Activated CD8-positive, alpha-beta T cell treated with anti-CD3 and anti-CD28 coated beads, Interleukin-2, amount 10 ng/mL, durations not matched to agents 7 days and 5 days (primary cell): ENCODE data around the gene MTA2. TPM values are rescaled to one million over a fixed set of nuclear protein-coding genes. Genes with fewer than 3 reads are reported as not detected.
"Not testable (repeated sequence)": the region's sequence is repeated elsewhere in the genome, so short reads cannot be mapped to it uniquely, and the experiment has no call there.

Source experiments
- ATAC-seq: fragments of 150-1000 bp; cut with Tn5 transposase; one replicate; pipeline ENCODE4 v1.10.0; 2021; ENCODE audit warnings: moderate library complexity
- CTCF ChIA-PET: fragments of 350-600 bp; sonication (Branson Sonifier 250); formaldehyde crosslinking; loops from one replicate; lab custom pipeline; 2021; ENCODE audit warnings: antibody characterized with exemption; lab: Charles Lee
- POLR2A ChIA-PET: fragments of 350-600 bp; sonication (Branson Sonifier 250); formaldehyde crosslinking; loops from one replicate; lab custom pipeline; 2021; ENCODE audit warnings: antibody characterized with exemption; lab: Charles Lee
- DNase-seq: peaks from one replicate; pipeline ENCODE4 v3.0.0-alpha.2; 2020
- H3K27ac Mint-ChIP-seq: one replicate; pipeline ENCODE4 v1.8.0; 2021; ENCODE audit warnings: mild to moderate bottlenecking, mixed read lengths
- H3K27me3 Mint-ChIP-seq: one replicate; pipeline ENCODE4 v1.8.0; 2021; ENCODE audit warnings: low read depth, mixed read lengths
- H3K36me3 Mint-ChIP-seq: one replicate; pipeline ENCODE4 v1.8.0; 2021; ENCODE audit warnings: low read depth, mixed read lengths
- H3K4me1 Mint-ChIP-seq: one replicate; pipeline ENCODE4 v1.8.0; 2021; ENCODE audit warnings: low read depth, mixed read lengths
- H3K4me3 Mint-ChIP-seq: one replicate; pipeline ENCODE4 v1.8.0; 2021; ENCODE audit warnings: mild to moderate bottlenecking, mixed read lengths
- H3K9me3 Mint-ChIP-seq: one replicate; pipeline ENCODE4 v1.8.0; 2022; ENCODE audit warnings: mixed read lengths; ENCODE audit not compliant: insufficient read depth
- total RNA-seq, 2 experiments: library from RNA; stranded (reverse); gene quantifications; one replicate each; pipeline ENCODE4 v1.2.3, GENCODE V29; 2021

The MTA2 gene
- total RNA-seq, 2 experiments from 2014 or later: 249 to 273 TPM

GRCh38 chr11:62644220-62644619, 42.6 kb upstream of the MTA2 start:
- peak overlapping the region; percentile 34 for H3K27ac Mint-ChIP-seq
- H3K36me3 Mint-ChIP-seq: peaks cover 52% of the 10 kb centered on the region
- H3K27me3 Mint-ChIP-seq: no peaks in the 10 kb centered on the region
- H3K4me3 Mint-ChIP-seq: peak overlapping the region; percentile 45
- ChIA-PET CTCF (interaction anchor here (0.6 to 1.2 kb wide), 4 partner anchors 9 to 188 kb away, joined by 3 to 4 read pairs (median 3); partner anchors contain the start of genes INTS5 and STX5), POLR2A (interaction anchor here (0.6 to 8.9 kb wide), 7 partner anchors 10 to 89 kb away, joined by 3 to 76 read pairs (median 4); partner anchors contain the start of genes C11orf98, CSKMT and TUT1)
- ATAC-seq: no peak
- H3K9me3 Mint-ChIP-seq: no peaks in the 10 kb centered on the region
- no peak for DNase-seq
- peaks cover 44% of the 10 kb centered on the region for H3K4me1 Mint-ChIP-seq

DNA sequence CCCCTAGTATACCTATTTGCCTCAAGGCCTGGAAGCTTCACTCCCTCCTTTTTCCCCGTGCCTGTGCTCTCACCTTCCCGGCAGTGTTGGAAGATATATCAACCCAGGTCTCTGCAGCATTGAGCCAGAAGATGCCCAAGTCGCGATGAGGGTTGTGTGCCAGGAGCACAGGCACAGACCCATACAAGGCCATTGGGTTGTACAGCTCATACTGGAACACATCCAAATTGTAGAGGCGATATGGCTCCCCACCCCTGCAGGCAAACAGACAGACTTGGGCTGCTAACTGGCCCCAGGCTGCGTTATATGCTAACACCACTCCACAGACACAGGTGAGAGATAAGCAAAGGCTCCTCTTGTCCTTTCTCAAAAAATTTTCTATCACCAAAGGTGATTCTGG, 30.8 kb upstream of the MTA2 start:
- Mint-ChIP-seq H3K27me3 (no peaks in the 10 kb centered on the region), H3K27ac (peak overlapping the region; percentile 13), H3K4me3 (no peak overlapping the region), H3K9me3 (no peaks in the 10 kb centered on the region), H3K4me1 (peaks cover 19% of the 10 kb centered on the region), H3K36me3 (peaks cover 83% of the 10 kb centered on the region)
- ChIA-PET POLR2A (no interaction called here), CTCF (no interaction called here)
- ATAC-seq (no peak), DNase-seq (no peak)

DNA sequence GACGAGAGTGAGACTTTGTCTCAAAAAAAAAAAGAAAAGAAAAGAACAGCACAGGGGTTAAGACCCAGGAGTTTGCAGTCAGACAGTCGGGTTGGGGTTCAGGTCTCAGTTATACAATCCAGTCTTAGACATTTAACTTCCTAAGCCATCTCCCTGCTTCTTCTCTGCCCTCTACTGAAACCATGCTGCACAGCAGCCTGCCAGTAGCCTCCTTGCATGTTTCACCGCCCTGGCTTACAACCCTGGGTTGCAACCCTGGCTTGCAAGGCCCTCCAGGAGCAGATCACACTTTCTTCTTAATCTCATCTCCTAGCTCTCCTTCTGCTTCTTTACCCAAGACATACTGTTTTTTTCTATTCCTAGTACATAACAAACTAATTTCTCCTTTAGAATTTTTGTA, 26.0 kb upstream of the MTA2 start:
- Mint-ChIP-seq H3K27ac (no peak overlapping the region), H3K36me3 (peaks cover 70% of the 10 kb centered on the region)

DNA sequence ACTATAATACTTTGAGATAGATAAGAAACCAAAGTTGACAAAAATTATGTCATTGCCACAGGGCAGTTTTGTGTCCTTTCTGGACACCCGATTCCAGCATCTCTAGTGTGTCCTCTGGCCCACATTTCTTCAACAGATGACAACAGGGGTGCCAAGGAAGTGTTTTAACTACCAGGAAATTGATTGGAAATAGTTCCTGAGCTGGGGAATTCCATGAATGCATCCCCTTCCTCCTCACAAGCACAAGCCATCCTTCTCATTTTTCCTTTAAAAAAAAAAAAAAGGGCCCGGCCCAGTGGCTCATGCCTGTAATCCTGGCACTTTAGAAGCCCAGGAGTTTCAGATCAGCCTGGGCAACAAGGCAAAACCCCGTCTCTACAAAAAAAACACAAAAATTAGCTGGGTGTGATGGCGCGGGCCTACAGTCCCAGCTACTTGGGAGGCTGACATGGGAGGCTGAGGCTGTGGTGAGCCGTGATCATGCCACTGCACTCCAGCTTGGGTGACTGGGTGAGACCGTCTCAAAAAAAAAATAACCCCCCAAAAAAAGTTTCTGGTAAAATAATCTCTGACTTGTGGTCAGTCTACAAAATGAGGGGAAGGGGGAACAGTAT, 20.9 kb upstream of the MTA2 start:
- DNase-seq: no peak

More for the DNA sequence above, 26.0 kb upstream of the MTA2 start:
- Mint-ChIP-seq H3K4me3 (no peak overlapping the region), H3K27me3 (no peaks in the 10 kb centered on the region), H3K4me1 (peaks cover 2% of the 10 kb centered on the region), H3K9me3 (no peaks in the 10 kb centered on the region)
- ChIA-PET POLR2A (interaction anchor here (1.0 kb wide), 1 partner anchor 37 kb away, joined by 3 read pairs; the partner anchor contains the start of genes C11orf98 and CSKMT), CTCF (interaction anchor here (1.5 to 1.8 kb wide), 3 partner anchors 16 to 67 kb away, joined by 3 to 4 read pairs (median 3); partner anchors contain the start of gene EML3)
- ATAC-seq: peak; percentile 24
- DNase-seq: no peak

DNA sequence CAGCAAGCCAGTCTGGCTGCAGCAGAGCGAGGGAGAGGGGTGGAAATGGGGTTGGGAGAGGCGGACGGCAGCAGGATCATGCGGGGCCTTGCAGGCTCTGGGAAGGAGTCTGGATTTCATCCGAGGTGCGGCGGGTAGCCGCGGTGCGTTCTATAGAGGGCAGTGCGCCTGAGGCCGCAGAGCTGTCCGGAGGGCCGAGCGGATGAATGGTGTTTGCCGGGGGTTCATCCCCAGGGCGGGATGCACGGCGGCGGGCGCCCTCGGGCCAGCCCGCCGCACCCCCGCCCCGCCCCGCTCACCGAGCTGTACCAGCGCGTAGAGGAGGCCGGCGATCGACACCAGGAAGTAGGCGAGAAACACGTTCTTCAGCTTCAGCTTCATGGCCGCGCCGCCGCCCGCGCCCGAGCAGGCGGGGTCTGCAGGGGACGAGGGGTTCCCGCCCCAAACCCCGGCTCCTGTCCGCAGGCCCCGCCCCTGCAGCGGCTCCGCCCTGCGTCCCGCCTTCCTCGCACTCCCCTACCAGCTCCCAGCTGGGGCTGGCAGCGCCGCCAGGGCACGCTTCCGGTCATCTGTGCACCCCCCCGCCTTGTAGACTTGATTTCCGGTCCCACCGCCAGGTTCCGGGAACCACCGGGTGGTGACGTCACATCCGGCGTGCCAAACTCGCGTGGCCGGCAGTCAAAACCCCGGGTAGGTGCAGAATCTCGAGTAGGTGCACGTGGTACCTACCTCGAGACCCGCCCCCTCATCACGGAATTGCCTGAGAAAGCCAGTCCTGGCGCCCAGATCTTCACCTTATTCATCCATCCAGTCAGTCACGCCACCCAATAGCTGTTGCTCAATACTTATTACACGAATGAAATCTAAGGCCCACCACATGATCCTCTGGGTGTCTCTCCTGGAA, 20.2 kb upstream of the MTA2 start, which contains the start of gene B3GAT3:
Gene B3GAT3 (minus strand): TSS at position 420 of the 904 bp plus-strand sequence. CDS start 39 bp downstream, at position 381.
- ChIA-PET CTCF (interaction anchor here (1.0 to 3.4 kb wide), 12 partner anchors 10 to 240 kb away, joined by 3 to 18 read pairs (median 4); partner anchors contain the start of genes EML3, MTA2 and TUT1), POLR2A (interaction anchor here (0.8 to 3.6 kb wide), 21 partner anchors 9 to 234 kb away, joined by 3 to 29 read pairs (median 5); partner anchors contain the start of genes C11orf98, CSKMT, EEF1G and EML3)
- Mint-ChIP-seq H3K4me3 (peak within 1 kb of the TSS; percentile 86), H3K27me3 (no peaks in the 10 kb centered on the region), H3K4me1 (peaks cover 29% of the 10 kb centered on the region), H3K36me3 (peaks cover 44% of the 10 kb centered on the region), H3K27ac (peak within 1 kb of the TSS; percentile 97), H3K9me3 (no peaks in the 10 kb centered on the region)
- ATAC-seq: peak; percentile 90
- peak; percentile 98 for DNase-seq

More for the DNA sequence above, 20.9 kb upstream of the MTA2 start:
- peak overlapping the region; percentile 86 for H3K4me3 Mint-ChIP-seq
- ATAC-seq: no peak
- peaks cover 48% of the 10 kb centered on the region for H3K36me3 Mint-ChIP-seq
- POLR2A ChIA-PET: interaction anchor here (0.6 to 3.6 kb wide), 14 partner anchors 9 to 233 kb away, joined by 3 to 29 read pairs (median 9); partner anchors contain the start of genes C11orf98, CSKMT, EML3 and GANAB
- H3K27ac Mint-ChIP-seq: peak overlapping the region; percentile 92
- peaks cover 29% of the 10 kb centered on the region for H3K4me1 Mint-ChIP-seq
- H3K9me3 Mint-ChIP-seq: no peaks in the 10 kb centered on the region
- CTCF ChIA-PET: interaction anchor here (1.0 to 3.4 kb wide), 8 partner anchors 11 to 62 kb away, joined by 3 to 18 read pairs (median 3); partner anchors contain the start of genes C11orf98, CSKMT, EML3 and TUT1
- no peaks in the 10 kb centered on the region for H3K27me3 Mint-ChIP-seq

- DNase-seq (no peak), ATAC-seq (no peak)
- peak overlapping the region; percentile 86 for H3K4me3 Mint-ChIP-seq
- H3K9me3 Mint-ChIP-seq: no peaks in the 10 kb centered on the region
- H3K4me1 Mint-ChIP-seq: peaks cover 34% of the 10 kb centered on the region
- POLR2A ChIA-PET: interaction anchor here (0.8 to 3.6 kb wide), 19 partner anchors 9 to 235 kb away, joined by 3 to 29 read pairs (median 6); partner anchors contain the start of genes C11orf98, CSKMT, EEF1G and EML3
- CTCF ChIA-PET: interaction anchor here (0.7 to 3.4 kb wide), 13 partner anchors 10 to 240 kb away, joined by 3 to 18 read pairs (median 4); partner anchors contain the start of genes C11orf98, CSKMT, EML3 and MTA2
- H3K27ac Mint-ChIP-seq: peak overlapping the region; percentile 97
- no peaks in the 10 kb centered on the region for H3K27me3 Mint-ChIP-seq
- H3K36me3 Mint-ChIP-seq: peaks cover 43% of the 10 kb centered on the region
Observed at GRCh38 chr11:62621027-62621566, 19.4 kb upstream of the MTA2 start.

DNA sequence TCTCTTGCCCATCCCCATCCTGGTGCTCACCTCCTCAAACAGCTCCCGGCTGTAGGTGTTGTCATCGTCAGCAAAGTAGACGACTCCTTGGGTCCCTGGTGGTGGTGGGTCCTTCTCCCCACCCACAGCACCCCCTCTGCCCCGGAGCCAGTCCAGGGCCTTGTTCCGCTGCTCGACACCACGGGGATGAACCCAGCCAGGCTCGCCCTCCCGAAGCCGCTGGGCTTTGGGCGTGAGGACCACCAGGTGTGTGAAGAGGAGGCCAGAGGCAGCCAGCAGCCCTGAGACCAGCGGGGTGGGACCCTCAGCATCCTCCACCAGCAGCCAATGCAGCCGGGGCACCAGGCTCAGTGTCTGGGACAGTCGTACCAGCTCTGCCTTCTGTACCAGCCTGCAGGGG, 15.3 kb upstream of the MTA2 start:
- not testable (repeated sequence) for H3K9me3 Mint-ChIP-seq, ATAC-seq, H3K27me3 Mint-ChIP-seq, H3K4me3 Mint-ChIP-seq, H3K27ac Mint-ChIP-seq, DNase-seq
- H3K4me1 Mint-ChIP-seq: peaks cover 43% of the 10 kb centered on the region
- ChIA-PET POLR2A (interaction anchor here (0.9 to 1.1 kb wide), 2 partner anchors 25 to 89 kb away, joined by 3 read pairs; no protein-coding TSS in a partner anchor), CTCF (interaction anchor here (0.9 kb wide), 1 partner anchor 25 kb away, joined by 3 read pairs; the partner anchor contains the start of gene TUT1)
- H3K36me3 Mint-ChIP-seq: peaks cover 30% of the 10 kb centered on the region

DNA sequence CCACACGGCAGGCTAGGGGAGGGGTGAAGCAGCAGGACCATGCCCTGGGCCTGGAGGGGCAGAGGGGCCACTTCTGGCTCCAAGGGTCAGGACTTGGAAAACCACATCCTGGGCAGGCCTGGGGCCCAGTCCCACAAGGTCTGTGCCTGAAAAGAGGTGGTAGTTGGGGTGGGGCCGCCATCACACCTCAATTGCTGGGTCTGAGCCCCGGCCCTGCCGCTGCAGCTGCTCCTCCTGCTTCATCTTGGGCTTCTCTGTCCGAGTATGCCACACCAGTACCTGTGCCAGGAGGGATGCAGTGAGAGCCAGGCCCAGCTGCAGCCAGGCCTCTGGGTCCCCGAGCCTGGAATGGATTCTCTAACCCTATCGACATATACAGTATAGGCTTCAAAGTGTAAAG, 13.9 kb upstream of the MTA2 start:
- DNase-seq: no peak
- H3K4me1 Mint-ChIP-seq: peaks cover 43% of the 10 kb centered on the region
- H3K4me3 Mint-ChIP-seq: no peak overlapping the region
- no peaks in the 10 kb centered on the region for H3K27me3 Mint-ChIP-seq
- peaks cover 24% of the 10 kb centered on the region for H3K36me3 Mint-ChIP-seq
- CTCF ChIA-PET: no interaction called here
- H3K9me3 Mint-ChIP-seq: no peaks in the 10 kb centered on the region
- no peak for ATAC-seq
- POLR2A ChIA-PET: interaction anchor here (0.8 to 1.5 kb wide), 3 partner anchors 24 to 50 kb away, joined by 3 to 6 read pairs (median 5); partner anchors contain the start of genes C11orf98, CSKMT and TUT1
- H3K27ac Mint-ChIP-seq: no peak overlapping the region

- peaks cover 30% of the 10 kb centered on the region for H3K36me3 Mint-ChIP-seq
- DNase-seq (no peak), ATAC-seq (no peak)
- peak overlapping the region; percentile 81 for H3K27ac Mint-ChIP-seq
- H3K4me3 Mint-ChIP-seq: no peak overlapping the region
- H3K27me3 Mint-ChIP-seq: no peaks in the 10 kb centered on the region
- CTCF ChIA-PET: interaction anchor here (4.4 kb wide), 1 partner anchor 22 kb away, joined by 24 read pairs; the partner anchor contains the start of gene TUT1
- peaks cover 48% of the 10 kb centered on the region for H3K4me1 Mint-ChIP-seq
- H3K9me3 Mint-ChIP-seq: no peaks in the 10 kb centered on the region
- POLR2A ChIA-PET: interaction anchor here (1.4 to 1.5 kb wide), 2 partner anchors 23 to 51 kb away, joined by 5 to 6 read pairs; partner anchors contain the start of genes C11orf98, CSKMT and TUT1
Observed at GRCh38 chr11:62614275-62614674, 12.6 kb upstream of the MTA2 start.

DNA sequence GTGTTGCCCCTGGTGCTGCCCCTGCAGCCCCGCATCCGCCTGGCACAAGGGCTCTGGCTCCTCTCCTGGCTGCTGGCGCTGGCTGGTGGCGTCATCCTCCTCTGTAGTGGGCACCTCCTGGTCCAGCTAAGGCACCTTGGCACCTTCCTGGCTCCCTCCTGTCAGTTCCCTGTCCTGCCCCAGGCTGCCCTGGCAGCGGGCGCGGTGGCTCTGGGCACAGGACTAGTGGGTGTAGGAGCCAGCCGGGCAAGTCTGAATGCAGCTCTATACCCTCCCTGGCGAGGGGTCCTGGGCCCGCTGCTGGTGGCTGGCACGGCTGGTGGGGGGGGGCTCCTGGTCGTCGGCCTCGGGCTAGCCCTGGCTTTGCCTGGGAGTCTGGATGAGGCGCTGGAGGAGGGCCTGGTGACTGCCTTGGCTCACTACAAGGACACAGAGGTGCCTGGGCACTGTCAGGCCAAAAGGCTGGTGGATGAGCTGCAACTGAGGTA, 11.7 kb upstream of the MTA2 start:
- POLR2A ChIA-PET: interaction anchor here (0.7 to 3.8 kb wide), 5 partner anchors 9 to 228 kb away, joined by 3 to 29 read pairs (median 5); partner anchors contain the start of genes B3GAT3, LBHD1, UQCC3 and ZBTB3
- peaks cover 51% of the 10 kb centered on the region for H3K4me1 Mint-ChIP-seq
- DNase-seq: no peak

More for the DNA sequence above, 11.7 kb upstream of the MTA2 start:
- H3K27me3 Mint-ChIP-seq: no peaks in the 10 kb centered on the region
- H3K36me3 Mint-ChIP-seq: peaks cover 33% of the 10 kb centered on the region
- H3K9me3 Mint-ChIP-seq: no peaks in the 10 kb centered on the region
- peak overlapping the region; percentile 51 for H3K4me3 Mint-ChIP-seq
- H3K27ac Mint-ChIP-seq: peak overlapping the region; percentile 81
- ATAC-seq: no peak
- CTCF ChIA-PET: interaction anchor here (1.0 to 4.4 kb wide), 4 partner anchors 12 to 67 kb away, joined by 3 to 24 read pairs (median 6); partner anchors contain the start of genes C11orf98, CSKMT, MTA2 and TUT1
